K562 (cell line): ENCODE measurements around the gene STC2. TPM values are rescaled to one million over a fixed set of nuclear protein-coding genes. Genes with fewer than 3 reads are reported as not detected.

Experiments
- ATAC-seq: fragments of 200-7000 bp; cut with Tn5 transposase; 3 replicates; pipeline ENCODE4 v1.9.1; 2020; ENCODE audit warnings: moderate library complexity
- BruUV-seq: library from RNA; stranded (reverse); fragments of 400-500 nt; replicated peaks from 2 replicates; lab custom pipeline; 2021; lab: Mats Ljungman, UMichigan
- CTCF ChIA-PET: fragments of 300-600 bp; formaldehyde crosslinking; extraction: SDS; loops from one replicate; lab custom pipeline; 2021; ENCODE audit warnings: low intra/inter-chr PET ratio; lab: Yijun Ruan, JAX
- POLR2A ChIA-PET: fragments of 300-600, 350-650 bp; sonication (Branson Sonifier 250); formaldehyde crosslinking; extraction: SDS; loops from one replicate; lab custom pipeline; 2021; ENCODE audit warnings: antibody characterized with exemption, inconsistent platforms; lab: Yijun Ruan, JAX
- DNase-seq, 4 experiments: peaks; one replicate each; pipeline versions ENCODE4 v3.0.0 to v3.0.0-alpha.2; 2011 to 2018; ENCODE audit warnings: low spot score in 3 of 4, mixed read lengths in 3 of 4; ENCODE audit errors: extremely low read depth in 1 of 4
- FAIRE-seq: peaks from 2 replicates; lab custom pipeline; 2011; peaks lifted over from hg19 to GRCh38; lab: Jason Lieb, UNC
- H2AFZ ChIP-seq: 2 replicates; pipeline ENCODE4 v1.6.0; 2011; ENCODE audit warnings: low read depth, low read length, control low read depth, inconsistent platforms
- H3K27ac ChIP-seq: fragments of 200-600 bp; 3 replicates; pipeline ENCODE4 v1.8.0; 2011; ENCODE audit warnings: low read depth, mild to moderate bottlenecking, control low read depth, inconsistent platforms, low read length, moderate library complexity, mixed read lengths; ENCODE audit errors: extremely low read depth
- H3K27me3 ChIP-seq, 2 experiments: fragments of 300-600 bp in 1 of 2; 2 replicates in 1 of 2; 3 replicates in 1 of 2; pipeline versions ENCODE4 v1.6.0 to v1.8.0; 2011; ENCODE audit warnings: inconsistent platforms in 2 of 2, low read length in 2 of 2, mild to moderate bottlenecking in 1 of 2, mixed read lengths in 1 of 2, moderate library complexity in 1 of 2; ENCODE audit not compliant: control insufficient read depth in 2 of 2, insufficient read depth in 2 of 2
- H3K36me3 ChIP-seq: fragments of 300-600 bp; 3 replicates; pipeline ENCODE4 v1.8.0; 2011; ENCODE audit warnings: mild to moderate bottlenecking, low read length, inconsistent platforms; ENCODE audit not compliant: control insufficient read depth, insufficient read depth
- H3K4me1 ChIP-seq, 2 experiments: fragments of 200-600 bp in 1 of 2; replicated peaks in 1 of 2; 2 replicates in 1 of 2; 3 replicates in 1 of 2; pipeline versions ENCODE4 v1.5.1 to v1.8.0; 2011; ENCODE audit warnings: inconsistent platforms in 2 of 2, low read length in 2 of 2, mild to moderate bottlenecking in 1 of 2, mixed read lengths in 1 of 2, moderate library complexity in 1 of 2; ENCODE audit not compliant: control insufficient read depth in 2 of 2, insufficient read depth in 2 of 2
- H3K4me2 ChIP-seq: 2 replicates; pipeline ENCODE4 v1.6.1; 2011; ENCODE audit warnings: low read length, control low read depth, inconsistent platforms, mixed read lengths; ENCODE audit not compliant: insufficient read depth
- H3K4me3 ChIP-seq: fragments of 200-600 bp; sonication (generic), shearing (Covaris generic); 2 replicates; pipeline ENCODE4 v1.5.1; 2016; ENCODE audit warnings: control low read depth, inconsistent platforms
- H3K79me2 ChIP-seq: fragments of 200-600 bp; 3 replicates; pipeline ENCODE4 v1.8.0; 2011; ENCODE audit warnings: low read length, inconsistent platforms; ENCODE audit not compliant: control insufficient read depth, insufficient read depth
- H3K9ac ChIP-seq, 2 experiments: 2 replicates each; pipeline versions ENCODE4 v1.6.0 to v1.6.1; 2011; ENCODE audit warnings: low read depth in 2 of 2, low read length in 2 of 2, control low read depth in 1 of 2, inconsistent platforms in 1 of 2, mild to moderate bottlenecking in 1 of 2, mixed read lengths in 1 of 2; ENCODE audit not compliant: insufficient read depth in 1 of 2
- H3K9me1 ChIP-seq: one replicate; pipeline ENCODE4 v1.6.0; 2011; ENCODE audit warnings: inconsistent platforms, mild to moderate bottlenecking, low read length, moderate library complexity; ENCODE audit not compliant: control insufficient read depth, insufficient read depth
- H3K9me3 ChIP-seq: replicated peaks from 2 replicates; pipeline ENCODE4 v1.5.1; 2011; ENCODE audit warnings: low read depth, low read length, inconsistent platforms; ENCODE audit not compliant: control insufficient read depth, insufficient read depth
- H4K20me1 ChIP-seq: replicated peaks from 2 replicates; pipeline ENCODE4 v1.6.1; 2011; ENCODE audit warnings: low read length, inconsistent platforms, mixed read lengths; ENCODE audit not compliant: control insufficient read depth, insufficient read depth
- BACH1 ChIP-seq: fragments of 200-800 bp; sonication (Bioruptor generic); IDR thresholded peaks from 2 replicates; pipeline ENCODE4 v1.6.1; 2016; ENCODE audit warnings: missing genetic modification characterization, missing compliant biosample characterization
- CCNT2 ChIP-seq: IDR thresholded peaks from 2 replicates; pipeline ENCODE4 v1.6.1; 2011; ENCODE audit warnings: borderline replicate concordance, low read depth, mild to moderate bottlenecking, moderate library complexity, mixed read lengths, low read length; ENCODE audit not compliant: insufficient read length; ENCODE audit errors: extremely low read depth
- CEBPB ChIP-seq: fragments of 450-650 bp; IDR thresholded peaks from 2 replicates; pipeline ENCODE4 v1.6.1; 2016; ENCODE audit warnings: missing genetic modification characterization, missing compliant biosample characterization
- FOXJ2 ChIP-seq: fragments of 200-800 bp; sonication (Bioruptor generic); IDR thresholded peaks from 2 replicates; pipeline ENCODE4 v1.6.1; 2016; ENCODE audit warnings: missing genetic modification characterization, missing compliant biosample characterization
- FUS ChIP-seq: fragments of 200-400 bp; formaldehyde crosslinking; optimal IDR thresholded peaks from 2 replicates; pipeline ENCODE3; 2017; ENCODE audit warnings: low read depth, low read length
- GATAD2A ChIP-seq: fragments of 450-650 bp; IDR thresholded peaks from 2 replicates; pipeline ENCODE4 v1.6.1; 2017
- HDGF ChIP-seq: fragments of 450-650 bp; IDR thresholded peaks from 2 replicates; pipeline ENCODE4 v1.6.1; 2016
- JUN ChIP-seq, 2 experiments: sonication (generic) in 1 of 2; formaldehyde crosslinking in 1 of 2; IDR thresholded peaks; 2 replicates each; pipeline versions ENCODE4 v1.6.1 to v1.8.0; 2012 to 2022; ENCODE audit warnings: borderline replicate concordance in 2 of 2, mild to moderate bottlenecking in 2 of 2, improper control_type of control experiment in 1 of 2, low read depth in 1 of 2, low read length in 1 of 2, missing genetic modification reagents in 1 of 2
- MTA1 ChIP-seq: fragments of 450-650 bp; IDR thresholded peaks from 2 replicates; pipeline ENCODE4 v1.6.1; 2017; ENCODE audit warnings: borderline replicate concordance
- NFIC ChIP-seq: fragments of 450-650 bp; IDR thresholded peaks from 2 replicates; pipeline ENCODE4 v1.6.1; 2017; ENCODE audit warnings: mild to moderate bottlenecking, inconsistent platforms
- NONO ChIP-seq, 2 experiments: fragments of 200-400 bp in 1 of 2; fragments of 450-650 bp in 1 of 2; formaldehyde crosslinking in 1 of 2; IDR thresholded peaks; 2 replicates each; pipeline ENCODE4 v1.6.1; 2017; ENCODE audit warnings: low read depth in 2 of 2, mild to moderate bottlenecking in 2 of 2, moderate library complexity in 2 of 2, low read length in 1 of 2
- SP1 ChIP-seq: sonication (generic); formaldehyde crosslinking; IDR thresholded peaks from 2 replicates; pipeline ENCODE4 v1.8.1; 2022; ENCODE audit warnings: mild to moderate bottlenecking, missing genetic modification reagents
- STAT5A ChIP-seq: IDR thresholded peaks from 2 replicates; pipeline ENCODE4 v1.6.1; 2012; ENCODE audit warnings: low read length, inconsistent platforms, borderline replicate concordance
- TAF9B ChIP-seq: fragments of 450-650 bp; IDR thresholded peaks from 2 replicates; pipeline ENCODE4 v1.6.1; 2018; ENCODE audit warnings: mild to moderate bottlenecking; ENCODE audit not compliant: partially characterized antibody
- WGBS: fragments of 100-300 bp; shearing (Covaris generic); methylation state at CpG from one replicate; pipeline ENCODE4 v1.1.6; 2016; ENCODE audit warnings: low coverage, mixed read lengths; ENCODE audit not compliant: insufficient coverage; ENCODE audit errors: missing lambda C conversion rate; 5-methylcytosine and 5-hydroxymethylcytosine counted together
- in situ Hi-C: fragments of 300-500 bp; cut with MboI; formaldehyde crosslinking; loops from 4 replicates; pipeline ENCODE4 v1.15.0; 2018; ENCODE audit warnings: inconsistent platforms, mixed read lengths
- intact Hi-C: fragments of 100-400 bp; cut with micrococcal nuclease; formaldehyde crosslinking; loops from 2 replicates; pipeline ENCODE4 v1.14.2; 2022
- polyA plus RNA-seq, 8 experiments: library from polyadenylated mRNA; depleted of rRNA in 4 of 8; stranded (reverse) in 5 of 8; unstranded in 3 of 8; fragments of >200 nt; fragmentation: Nextera tagmentation in 2 of 8; fragmentation: Illumina TruSeq in 1 of 8; extraction: Ambion mirVana in 2 of 8; extraction: Trizol in 1 of 8; gene quantifications; 2 replicates each; pipeline versions ENCODE4 v1.2.1 to v1.2.3, GENCODE V29; 2011 to 2014; ENCODE audit warnings: inconsistent platforms in 1 of 8, missing spikeins in 1 of 8
- total RNA-seq, 7 experiments: library from RNA; depleted of rRNA in 6 of 7; stranded (reverse); fragments of >200 nt in 6 of 7; fragmentation: Illumina TruSeq in 2 of 7; extraction: Trizol in 2 of 7; gene quantifications; 2 replicates each; pipeline versions ENCODE4 v1.2.1 to v1.2.3, GENCODE V29; 2011 to 2021; ENCODE audit warnings: low replicate concordance in 1 of 7
- TF ChIP-seq, protein P1 (sequence below): IDR thresholded peaks from 2 replicates; pipeline ENCODE4 v1.6.1; 2014; ENCODE audit warnings: antibody characterized with exemption
- TF ChIP-seq, protein P2 (sequence below): fragments of 200-800 bp; sonication (Bioruptor generic); IDR thresholded peaks from 2 replicates; pipeline ENCODE4 v1.6.1; 2017; ENCODE audit warnings: missing genetic modification characterization, missing compliant biosample characterization
- TF ChIP-seq, protein P3 (sequence below): sonication (generic); formaldehyde crosslinking; IDR thresholded peaks from 2 replicates; pipeline ENCODE4 v1.8.0; 2022; ENCODE audit warnings: mild to moderate bottlenecking, missing genetic modification reagents

Gene STC2
- total and polyA plus RNA-seq, 9 of the 15 experiments (the other 6 are each of a cell fraction or from before 2014, with no cell fraction given) = 0.62 to 31.7 (median 7.4) TPM

DNA sequence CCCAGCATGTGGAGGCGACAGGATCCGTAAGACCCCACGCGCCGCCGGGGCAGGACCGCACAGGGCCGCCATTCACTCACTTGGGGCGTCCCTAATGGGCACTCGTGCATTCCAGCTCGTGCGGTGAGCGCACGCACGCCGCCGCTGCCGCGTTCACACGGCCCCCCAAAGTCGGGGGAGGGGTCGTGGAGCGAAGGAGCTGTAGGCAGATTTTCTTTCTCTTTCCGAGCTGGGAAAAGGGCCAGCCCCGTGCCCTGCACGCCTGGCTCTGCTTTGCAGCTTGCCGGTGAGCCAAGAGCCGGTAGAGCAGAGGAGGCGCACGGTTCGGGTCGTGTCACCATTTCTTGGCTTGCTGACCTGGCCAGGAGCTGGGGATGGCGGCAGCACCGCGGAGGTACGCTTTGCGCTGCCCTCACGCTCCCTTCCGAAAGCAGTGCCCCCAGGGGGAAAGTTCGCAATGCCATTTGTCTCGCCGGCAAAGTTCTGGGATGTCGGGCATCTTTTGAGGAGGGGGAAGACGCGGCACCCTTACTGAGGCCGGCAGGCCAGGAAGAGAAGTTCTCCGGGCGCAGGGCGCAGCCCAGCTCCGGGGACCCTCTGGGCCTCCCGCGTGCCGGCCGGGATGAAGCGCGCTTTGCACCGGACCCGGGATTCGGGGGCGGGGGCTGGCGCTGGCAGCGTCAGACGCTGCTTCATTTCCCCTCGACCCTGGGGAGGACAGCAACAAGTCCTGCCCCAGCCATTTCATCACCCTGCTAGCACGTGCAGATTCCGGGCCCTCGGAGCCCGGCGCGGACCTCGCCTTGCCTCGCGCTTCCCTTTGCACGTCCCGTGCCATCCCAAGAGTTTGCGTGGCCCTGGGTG lies 898 bp downstream of the STC2 start:
- BruUV-seq = TSS peak; percentile 30
- peak; percentile 50 for ATAC-seq
- DNase-seq = peak; percentile 39 to 53 (median 48)
- H3K79me2 ChIP-seq = peaks cover 33% of the 10 kb centered on the region
- H3K27ac ChIP-seq = peak overlapping the region; percentile 52
- no peaks in the 10 kb centered on the region for H3K9me1 ChIP-seq
- peaks cover 41 to 55% of the 10 kb centered on the region in 2 experiments for H3K4me1 ChIP-seq
- intact Hi-C loops (loop anchor here (10.0 kb wide), 2 partner anchors 553 to 557 kb away; partner anchors contain the start of genes CPEB4 and DUSP1), in situ Hi-C loops (no loop called here)
- no peaks in the 10 kb centered on the region for H3K27me3 ChIP-seq
- no peaks in the 10 kb centered on the region for H3K9me3 ChIP-seq
- peak overlapping the region; percentile 60 to 88 for H3K9ac ChIP-seq
- peak overlapping the region; percentile 94 for H2AFZ ChIP-seq
- CTCF ChIA-PET = interaction anchor here (1.0 kb wide), 1 partner anchor 29 kb away, joined by 3 read pairs; no protein-coding TSS in a partner anchor
- H3K4me2 ChIP-seq = peak overlapping the region; percentile 81
- H3K4me3 ChIP-seq = peak overlapping the region; percentile 53
- FAIRE-seq = no peak
- 2% methylated on average over 52 of the region's 76 CpGs for whole genome bisulfite sequencing
- POLR2A ChIA-PET = interaction anchor here (0.6 to 1.6 kb wide), 11 partner anchors 9 to 988 kb away, joined by 3 to 8 read pairs (median 4); partner anchors contain the start of gene RPL26L1
- H4K20me1 ChIP-seq = no peaks in the 10 kb centered on the region
- H3K36me3 ChIP-seq = peaks cover 31% of the 10 kb centered on the region
- TF ChIP-seq, protein P1, sequence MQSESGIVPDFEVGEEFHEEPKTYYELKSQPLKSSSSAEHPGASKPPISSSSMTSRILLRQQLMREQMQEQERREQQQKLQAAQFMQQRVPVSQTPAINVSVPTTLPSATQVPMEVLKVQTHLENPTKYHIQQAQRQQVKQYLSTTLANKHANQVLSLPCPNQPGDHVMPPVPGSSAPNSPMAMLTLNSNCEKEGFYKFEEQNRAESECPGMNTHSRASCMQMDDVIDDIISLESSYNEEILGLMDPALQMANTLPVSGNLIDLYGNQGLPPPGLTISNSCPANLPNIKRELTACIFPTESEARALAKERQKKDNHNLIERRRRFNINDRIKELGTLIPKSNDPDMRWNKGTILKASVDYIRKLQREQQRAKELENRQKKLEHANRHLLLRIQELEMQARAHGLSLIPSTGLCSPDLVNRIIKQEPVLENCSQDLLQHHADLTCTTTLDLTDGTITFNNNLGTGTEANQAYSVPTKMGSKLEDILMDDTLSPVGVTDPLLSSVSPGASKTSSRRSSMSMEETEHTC = no peak
- TF ChIP-seq JUN (IDR thresholded peaks at IDR 0.05; ENCODE audit: borderline replicate concordance, low read depth, low read length) (no peak), JUN (CRISPR knock-in tag; IDR thresholded peaks at IDR 0.05; ENCODE audit: borderline replicate concordance) (0 out of 2 replicates have a peak, but pooled peaks have one; percentile 29), STAT5A (no peak), BACH1 (tag) (no peak), FOXJ2 (no peak), NFIC (0 out of 2 replicates have a peak, but pooled peaks have one; percentile 25), GATAD2A (peak; percentile 38; the same call in 1 of the 2 replicates), SP1 (no peak), TAF9B (no peak), CCNT2 (peak; percentile 42), NONO (IDR thresholded peaks at IDR 0.05; ENCODE audit: low read depth in 2 of 2, low read length in 1 of 2) (0 out of 4 replicates have a peak, but pooled peaks of 1 of the 2 experiments have one; percentile 42), CEBPB (tag) (peak; percentile 38; the same call in 1 of the 2 replicates), MTA1 (no peak), HDGF (no peak), FUS (no peak)
- TF ChIP-seq, protein P2, sequence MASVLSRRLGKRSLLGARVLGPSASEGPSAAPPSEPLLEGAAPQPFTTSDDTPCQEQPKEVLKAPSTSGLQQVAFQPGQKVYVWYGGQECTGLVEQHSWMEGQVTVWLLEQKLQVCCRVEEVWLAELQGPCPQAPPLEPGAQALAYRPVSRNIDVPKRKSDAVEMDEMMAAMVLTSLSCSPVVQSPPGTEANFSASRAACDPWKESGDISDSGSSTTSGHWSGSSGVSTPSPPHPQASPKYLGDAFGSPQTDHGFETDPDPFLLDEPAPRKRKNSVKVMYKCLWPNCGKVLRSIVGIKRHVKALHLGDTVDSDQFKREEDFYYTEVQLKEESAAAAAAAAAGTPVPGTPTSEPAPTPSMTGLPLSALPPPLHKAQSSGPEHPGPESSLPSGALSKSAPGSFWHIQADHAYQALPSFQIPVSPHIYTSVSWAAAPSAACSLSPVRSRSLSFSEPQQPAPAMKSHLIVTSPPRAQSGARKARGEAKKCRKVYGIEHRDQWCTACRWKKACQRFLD (CRISPR knock-in tag) = 0 out of 2 replicates have a peak, but pooled peaks have one; percentile 6
- TF ChIP-seq, protein P3, sequence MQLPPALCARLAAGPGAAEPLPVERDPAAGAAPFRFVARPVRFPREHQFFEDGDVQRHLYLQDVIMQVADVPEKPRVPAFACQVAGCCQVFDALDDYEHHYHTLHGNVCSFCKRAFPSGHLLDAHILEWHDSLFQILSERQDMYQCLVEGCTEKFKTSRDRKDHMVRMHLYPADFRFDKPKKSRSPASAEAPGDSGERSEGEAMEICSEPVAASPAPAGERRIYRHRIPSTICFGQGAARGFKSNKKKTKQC (CRISPR knock-in tag) = peak; percentile 80; the same call in 1 of the 2 replicates
